ENCODE measurements around the gene GLE1.

- TF ChIP-seq CTCF (IDR thresholded peaks at IDR 0.05 in 2 of 3, conservative IDR thresholded peaks at IDR 0.05 in 1 of 3; ENCODE audit: borderline replicate concordance in 1 of 3, insufficient read depth in 1 of 3, low read depth in 2 of 3, low read length in 2 of 3) (no peak), TCF7L2 (IDR thresholded peaks at IDR 0.05; ENCODE audit: borderline replicate concordance, extremely low read depth, insufficient read depth, insufficient read length) (no peak), POLR2A (IDR thresholded peaks at IDR 0.05; ENCODE audit: borderline replicate concordance, extremely low read depth, insufficient read depth, insufficient read length) (peak; percentile 99), EZH2phosphoT487 (IDR thresholded peaks at IDR 0.05; ENCODE audit: borderline replicate concordance) (no peak), POLR2AphosphoS5 (IDR thresholded peaks at IDR 0.05; ENCODE audit: low read depth, low read length) (peak; percentile 99), MAX (IDR thresholded peaks at IDR 0.05) (no peak), RAD21 (IDR thresholded peaks at IDR 0.05; ENCODE audit: low read depth) (no peak), SRF (IDR thresholded peaks at IDR 0.05; ENCODE audit: low read depth) (no peak)
- TF ChIP-seq, protein P1, sequence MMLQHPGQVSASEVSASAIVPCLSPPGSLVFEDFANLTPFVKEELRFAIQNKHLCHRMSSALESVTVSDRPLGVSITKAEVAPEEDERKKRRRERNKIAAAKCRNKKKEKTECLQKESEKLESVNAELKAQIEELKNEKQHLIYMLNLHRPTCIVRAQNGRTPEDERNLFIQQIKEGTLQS (IDR thresholded peaks at IDR 0.05), result no peak
Measured at GRCh38 chr9:128552153-128552743, 47.7 kb downstream of the GLE1 start, which contains the start of gene SPTAN1.
